ENCODE data around the gene GRAP2. TPM values are rescaled to one million over a fixed set of nuclear protein-coding genes. Genes with fewer than 3 reads are reported as not detected.

GRAP2 gene
- total RNA-seq, 2 experiments from 2014 or later, result 37.7 to 38.1 TPM

DNA sequence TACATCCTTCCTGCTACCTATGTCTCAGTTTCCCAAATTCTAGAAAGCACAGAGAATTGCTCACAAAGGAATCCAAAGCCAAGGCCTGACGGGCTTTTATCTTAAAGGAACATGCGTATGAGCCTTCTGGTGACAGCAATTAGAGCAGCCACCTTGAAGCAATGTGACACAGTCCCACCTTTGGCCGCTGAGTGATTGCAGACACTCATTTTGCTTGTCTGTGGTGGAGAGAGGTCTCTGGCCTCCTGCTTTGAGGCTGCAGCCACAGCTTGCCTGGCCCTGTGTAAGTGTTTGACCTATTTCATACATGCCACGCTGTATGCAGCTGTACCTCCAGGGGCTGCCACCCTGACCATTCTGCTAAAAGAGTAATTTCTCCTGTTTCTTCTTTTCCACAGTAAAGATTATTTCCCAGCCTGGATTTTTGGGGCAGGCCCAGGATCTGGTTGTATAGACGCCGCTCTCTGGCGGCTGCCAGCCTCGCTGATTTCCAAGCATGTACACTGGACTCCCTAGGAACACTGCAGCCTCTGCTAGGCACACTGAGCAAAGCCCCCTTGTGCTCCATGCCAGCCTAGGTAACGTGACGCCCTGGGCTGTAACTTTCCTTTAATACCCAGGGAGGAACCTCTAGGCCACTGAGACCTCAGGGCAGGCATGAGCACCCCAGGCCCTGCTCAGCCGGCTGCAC lies 58.2 kb downstream of the GRAP2 start:
- Mint-ChIP-seq H3K4me1 (ENCODE audit: low read depth) (peaks cover 71% of the 10 kb centered on the region), H3K9me3 (no peaks in the 10 kb centered on the region), H3K4me3 (no peak overlapping the region), H3K36me3 (peaks cover 53% of the 10 kb centered on the region), H3K27ac (no peak overlapping the region), H3K27me3 (no peaks in the 10 kb centered on the region)
- POLR2A ChIA-PET, result interaction anchor here (0.8 to 1.2 kb wide), 2 partner anchors 33 to 81 kb away, joined by 3 to 4 read pairs; no protein-coding TSS in a partner anchor
- CTCF ChIA-PET, result interaction anchor here (1.8 kb wide), 1 partner anchor 65 kb away, joined by 6 read pairs; no protein-coding TSS in a partner anchor
- DNase-seq, result peak; percentile 40
- intact Hi-C loops (cut with micrococcal nuclease), result no loop called here

DNA sequence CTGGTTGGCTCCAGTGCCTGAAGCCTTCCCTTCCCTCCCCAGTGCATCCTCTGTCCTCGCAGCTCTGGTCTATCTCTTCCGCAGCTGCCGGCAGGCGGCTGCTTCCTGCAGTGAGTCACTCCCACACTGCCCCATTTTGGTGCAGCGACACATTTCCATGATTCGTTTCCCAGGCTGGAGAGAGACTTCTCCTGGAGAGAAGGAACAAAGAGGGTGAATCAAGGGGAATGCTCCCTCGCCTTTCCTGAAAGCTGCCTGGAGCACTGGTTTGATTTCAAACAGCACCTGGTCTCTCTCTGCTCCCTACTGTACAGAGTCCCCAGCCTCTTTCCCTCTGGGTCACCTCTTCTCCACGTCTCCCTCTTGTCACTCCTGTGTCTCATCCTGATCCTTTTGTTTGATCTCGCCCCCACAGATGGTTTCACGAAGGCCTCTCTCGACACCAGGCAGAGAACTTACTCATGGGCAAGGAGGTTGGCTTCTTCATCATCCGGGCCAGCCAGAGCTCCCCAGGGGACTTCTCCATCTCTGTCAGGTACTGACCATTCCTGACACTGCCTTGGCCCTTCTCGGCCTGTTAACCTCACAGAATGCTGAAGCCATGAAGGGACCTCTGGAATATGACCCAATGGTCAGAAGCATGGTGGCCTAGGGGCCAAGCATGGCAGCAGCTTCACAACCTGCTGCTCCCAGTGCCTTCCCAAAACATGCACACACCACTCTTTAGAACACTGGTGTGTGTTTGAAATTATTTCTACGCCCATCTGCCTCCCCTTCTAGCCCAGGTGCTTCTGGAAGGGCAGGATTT lies 59.0 kb downstream of the GRAP2 start, which contains the start of gene TMA7B:
TMA7B (plus strand) TSS at position 758 of the 808 bp plus-strand sequence. CDS start 3,978 bp downstream, outside the sequence.
- Mint-ChIP-seq H3K4me3 (no peak within 1 kb of the TSS), H3K36me3 (peaks cover 58% of the 10 kb centered on the region), H3K27ac (peak within 1 kb of the TSS; percentile 80), H3K9me3 (no peaks in the 10 kb centered on the region), H3K27me3 (no peaks in the 10 kb centered on the region), H3K4me1 (ENCODE audit: low read depth) (peaks cover 66% of the 10 kb centered on the region)
- DNase-seq, result peak; percentile 58
- intact Hi-C loops (cut with micrococcal nuclease), result loop anchor here (5.0 kb wide), 1 partner anchor 297 kb away; no protein-coding TSS in a partner anchor
- ChIA-PET POLR2A (interaction anchor here (0.8 to 1.2 kb wide), 2 partner anchors 34 to 81 kb away, joined by 3 to 4 read pairs; no protein-coding TSS in a partner anchor), CTCF (interaction anchor here (1.8 kb wide), 1 partner anchor 64 kb away, joined by 6 read pairs; no protein-coding TSS in a partner anchor)

DNA sequence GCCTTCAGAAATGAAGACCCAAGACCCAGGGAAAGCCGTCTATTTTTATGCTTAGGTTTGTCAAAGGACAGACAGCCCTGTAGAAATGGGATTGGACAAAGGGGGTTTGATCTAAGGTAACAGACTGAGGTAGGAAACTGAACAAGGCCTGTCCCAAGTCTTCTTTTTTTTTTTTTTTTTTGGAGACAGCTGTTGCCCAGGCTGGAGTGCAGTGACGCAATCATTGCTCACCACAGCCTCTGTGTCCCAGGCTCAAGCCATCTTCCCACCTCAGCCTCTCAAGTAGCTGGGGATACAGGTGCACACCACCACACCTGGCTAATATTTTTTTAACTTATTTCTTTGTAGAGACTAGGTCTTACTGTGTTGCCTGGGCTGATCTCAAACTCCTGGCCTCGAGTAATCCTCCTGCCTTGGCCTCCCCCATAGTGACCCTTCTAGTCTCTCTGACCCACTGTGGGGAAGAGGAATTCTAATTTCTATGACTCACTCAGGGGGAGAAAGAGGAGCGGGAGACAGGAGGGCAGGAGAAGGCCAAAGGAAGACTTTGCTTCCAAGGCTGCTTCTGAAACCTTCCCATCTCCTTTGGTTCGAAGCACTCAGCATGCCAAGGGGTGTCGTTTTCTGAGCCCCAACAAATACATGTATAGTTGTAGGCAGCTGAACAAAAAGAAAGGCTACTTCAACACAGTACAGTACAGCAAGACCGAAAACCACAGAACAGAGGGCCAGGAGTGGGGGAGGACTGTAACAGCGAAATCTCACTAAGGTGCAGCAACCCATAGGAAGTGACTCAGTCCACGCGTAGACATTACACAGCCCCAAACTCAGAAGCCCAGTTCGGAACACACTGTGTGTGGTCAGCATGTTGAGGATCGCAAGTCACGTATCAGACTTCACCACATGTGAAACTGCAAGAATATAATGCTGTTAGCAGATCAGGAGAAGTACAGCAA lies 60.2 kb downstream of the GRAP2 start:
- no peaks in the 10 kb centered on the region for H3K27me3 Mint-ChIP-seq
- no peaks in the 10 kb centered on the region for H3K9me3 Mint-ChIP-seq
- H3K4me1 Mint-ChIP-seq (ENCODE audit: low read depth), result peaks cover 60% of the 10 kb centered on the region
- ChIA-PET CTCF (interaction anchor here (0.5 to 1.4 kb wide), 3 partner anchors 28 to 64 kb away, joined by 3 to 6 read pairs (median 3); no protein-coding TSS in a partner anchor), POLR2A (interaction anchor here (0.9 to 1.0 kb wide), 2 partner anchors 37 to 83 kb away, joined by 3 to 4 read pairs; no protein-coding TSS in a partner anchor)
- intact Hi-C loops (cut with micrococcal nuclease), result loop anchor here (1.0 to 5.0 kb wide), 5 partner anchors 10 to 296 kb away; no protein-coding TSS in a partner anchor
- peaks cover 62% of the 10 kb centered on the region for H3K36me3 Mint-ChIP-seq
- peak overlapping the region; percentile 80 for H3K27ac Mint-ChIP-seq
- H3K4me3 Mint-ChIP-seq, result peak overlapping the region; percentile 28
- peak; percentile 90 for DNase-seq

DNA sequence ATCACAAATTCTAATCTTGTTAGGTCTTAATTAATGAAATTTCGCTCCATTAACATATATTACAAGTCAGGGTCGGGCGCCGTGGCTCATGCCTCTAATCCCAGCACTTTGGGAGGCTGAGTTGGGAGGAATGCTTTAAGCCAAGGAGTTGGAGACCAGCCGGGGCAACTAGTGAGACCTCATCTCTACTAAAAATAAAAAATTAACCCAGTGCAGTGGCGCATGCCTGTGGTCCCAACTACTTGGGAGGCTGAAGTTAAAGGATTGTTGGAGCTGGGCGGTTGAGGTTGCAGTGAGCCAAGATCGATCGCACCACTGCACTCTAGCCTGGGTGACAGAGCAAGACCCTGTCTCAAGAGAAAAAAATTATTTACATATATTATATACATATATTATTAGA lies 61.2 kb downstream of the GRAP2 start:
- Mint-ChIP-seq H3K36me3 (peaks cover 62% of the 10 kb centered on the region), H3K4me1 (ENCODE audit: low read depth) (peaks cover 57% of the 10 kb centered on the region)

DNA sequence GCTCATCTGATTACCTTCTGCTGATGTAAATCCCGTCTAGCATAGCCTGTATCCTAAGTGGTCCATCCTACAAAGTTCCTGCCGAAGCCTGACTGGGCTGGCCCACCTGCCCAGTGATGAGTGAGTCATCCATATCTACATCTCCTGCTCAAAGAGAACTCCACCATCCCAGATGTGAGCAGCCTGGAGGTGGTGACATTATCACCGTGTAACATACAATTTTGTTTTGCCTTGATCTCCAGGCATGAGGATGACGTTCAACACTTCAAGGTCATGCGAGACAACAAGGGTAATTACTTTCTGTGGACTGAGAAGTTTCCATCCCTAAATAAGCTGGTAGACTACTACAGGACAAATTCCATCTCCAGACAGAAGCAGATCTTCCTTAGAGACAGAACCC lies 64.9 kb downstream of the GRAP2 start:
- Mint-ChIP-seq H3K4me3 (no peak overlapping the region), H3K9me3 (no peaks in the 10 kb centered on the region), H3K27ac (peak overlapping the region; percentile 65), H3K4me1 (ENCODE audit: low read depth) (peaks cover 22% of the 10 kb centered on the region), H3K36me3 (peaks cover 48% of the 10 kb centered on the region), H3K27me3 (no peaks in the 10 kb centered on the region)
- DNase-seq, result no peak
- intact Hi-C loops (cut with micrococcal nuclease), result no loop called here
- POLR2A ChIA-PET, result no interaction called here
- CTCF ChIA-PET, result interaction anchor here (1.3 kb wide), 1 partner anchor 431 kb away, joined by 3 read pairs; no protein-coding TSS in a partner anchor

More for the DNA sequence above, 61.2 kb downstream of the GRAP2 start:
- Mint-ChIP-seq H3K27me3 (no peaks in the 10 kb centered on the region), H3K27ac (peak overlapping the region; percentile 80), H3K4me3 (no peak overlapping the region), H3K9me3 (no peaks in the 10 kb centered on the region)
- ChIA-PET POLR2A (no interaction called here), CTCF (interaction anchor here (0.9 to 1.4 kb wide), 2 partner anchors 29 to 63 kb away, joined by 3 to 6 read pairs; no protein-coding TSS in a partner anchor)
- DNase-seq, result no peak
- intact Hi-C loops (cut with micrococcal nuclease), result loop anchor here (5.0 kb wide), 1 partner anchor 295 kb away; no protein-coding TSS in a partner anchor

DNA sequence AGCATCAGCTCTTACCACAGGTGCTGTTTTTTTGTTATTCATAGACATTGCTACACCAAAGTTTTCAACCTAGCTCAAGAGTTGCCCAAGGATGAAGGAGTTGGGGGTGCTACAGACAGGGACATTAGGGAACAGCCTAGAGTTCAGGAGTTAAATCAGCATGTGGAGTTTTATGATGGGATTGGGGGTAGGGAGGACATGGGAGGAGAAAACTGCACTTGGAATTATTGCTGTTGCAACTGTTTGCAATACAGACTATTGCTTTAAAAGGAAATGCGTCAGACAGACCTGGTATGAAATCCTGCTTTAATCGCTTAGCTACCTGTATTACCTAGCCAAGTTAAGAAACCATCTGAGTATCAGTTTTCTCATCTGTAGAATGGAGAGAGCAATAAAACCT lies 65.6 kb downstream of the GRAP2 start:
- H3K27ac Mint-ChIP-seq, result no peak overlapping the region
- H3K27me3 Mint-ChIP-seq, result no peaks in the 10 kb centered on the region
- H3K4me1 Mint-ChIP-seq (ENCODE audit: low read depth), result peaks cover 17% of the 10 kb centered on the region
- intact Hi-C loops (cut with micrococcal nuclease), result no loop called here
- CTCF ChIA-PET, result interaction anchor here (1.3 kb wide), 1 partner anchor 432 kb away, joined by 3 read pairs; no protein-coding TSS in a partner anchor
- H3K4me3 Mint-ChIP-seq, result no peak overlapping the region
- POLR2A ChIA-PET, result interaction anchor here (0.6 kb wide), 1 partner anchor 12 kb away, joined by 3 read pairs; no protein-coding TSS in a partner anchor
- no peaks in the 10 kb centered on the region for H3K9me3 Mint-ChIP-seq
- no peak for DNase-seq
- H3K36me3 Mint-ChIP-seq, result peaks cover 45% of the 10 kb centered on the region

DNA sequence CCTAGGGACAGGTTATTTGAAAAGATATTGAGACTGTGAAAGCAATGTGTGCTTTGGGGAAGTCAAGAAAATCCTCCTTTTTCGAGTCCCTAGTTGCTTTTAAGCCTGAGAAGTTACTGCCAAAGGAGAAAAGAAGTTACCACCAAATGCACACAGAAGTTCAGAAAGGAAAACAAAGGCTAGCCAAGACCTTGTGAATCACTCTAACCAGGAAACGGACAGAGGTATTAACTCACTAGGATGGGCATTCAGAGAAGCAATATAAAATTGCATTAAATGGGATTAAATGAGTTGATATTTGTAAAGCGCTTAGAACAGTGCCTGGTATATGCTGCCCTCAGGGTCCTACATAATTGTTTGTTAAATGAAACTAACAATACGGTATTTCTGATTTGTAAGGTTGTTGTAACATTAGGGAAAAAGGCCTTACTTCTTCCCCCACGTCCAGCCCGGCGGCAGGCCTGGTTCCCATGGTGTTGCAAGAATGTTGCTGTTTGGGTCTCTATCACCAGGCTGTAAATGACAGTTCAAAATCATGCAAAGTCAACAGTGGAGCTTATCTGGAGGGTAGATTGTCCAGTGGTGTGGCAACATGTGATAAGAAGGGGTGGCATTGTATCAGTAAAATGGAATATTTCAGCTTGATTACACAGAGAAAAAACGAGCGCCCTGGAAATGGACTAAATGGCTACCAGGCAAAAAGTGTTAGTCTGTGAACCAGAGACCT lies 66.4 kb downstream of the GRAP2 start:
- no peak for DNase-seq
- ChIA-PET CTCF (no interaction called here), POLR2A (no interaction called here)
- Mint-ChIP-seq H3K27me3 (no peaks in the 10 kb centered on the region), H3K36me3 (peaks cover 45% of the 10 kb centered on the region), H3K27ac (no peak overlapping the region), H3K4me3 (no peak overlapping the region), H3K4me1 (ENCODE audit: low read depth) (peaks cover 10% of the 10 kb centered on the region), H3K9me3 (no peaks in the 10 kb centered on the region)
- intact Hi-C loops (cut with micrococcal nuclease), result no loop called here

DNA sequence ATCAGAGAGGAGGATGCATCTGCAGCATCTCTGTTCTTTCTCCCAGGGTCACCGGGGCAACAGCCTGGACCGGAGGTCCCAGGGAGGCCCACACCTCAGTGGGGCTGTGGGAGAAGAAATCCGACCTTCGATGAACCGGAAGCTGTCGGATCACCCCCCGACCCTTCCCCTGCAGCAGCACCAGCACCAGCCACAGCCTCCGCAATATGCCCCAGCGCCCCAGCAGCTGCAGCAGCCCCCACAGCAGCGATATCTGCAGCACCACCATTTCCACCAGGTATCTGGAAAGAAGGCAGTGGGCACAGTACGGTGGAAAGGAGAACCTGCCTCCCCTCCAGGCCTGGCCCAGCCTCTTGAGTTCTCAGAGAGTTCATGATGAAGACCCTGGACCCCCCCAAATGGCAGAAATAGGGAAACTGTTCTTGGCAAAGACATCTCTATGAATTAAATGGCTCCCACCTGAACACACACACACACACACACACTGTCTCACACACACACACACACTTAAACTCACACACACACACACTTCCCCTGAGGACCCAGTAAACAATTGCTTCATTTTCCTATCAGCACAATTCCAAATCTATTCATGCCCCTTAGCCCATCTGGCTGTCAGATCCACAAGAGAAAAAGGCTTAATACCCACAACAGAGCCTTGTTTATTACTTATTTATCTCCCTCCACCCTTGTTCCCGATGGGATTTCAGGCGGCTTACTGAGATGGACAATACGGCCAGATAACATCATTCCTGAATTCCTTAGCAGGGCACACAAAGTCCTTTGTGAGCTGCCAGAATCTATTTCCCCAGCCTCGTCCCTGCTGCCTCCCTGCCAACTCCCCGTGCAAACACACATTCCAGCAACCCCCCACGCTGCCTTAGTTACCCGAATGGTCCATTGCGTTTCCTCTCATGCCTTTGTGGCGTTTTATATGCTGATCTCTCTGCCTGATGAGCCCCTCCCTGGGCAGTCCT lies 67.4 kb downstream of the GRAP2 start:
- peaks cover 43% of the 10 kb centered on the region for H3K36me3 Mint-ChIP-seq
- POLR2A ChIA-PET, result no interaction called here
- no peak overlapping the region for H3K27ac Mint-ChIP-seq

DNA sequence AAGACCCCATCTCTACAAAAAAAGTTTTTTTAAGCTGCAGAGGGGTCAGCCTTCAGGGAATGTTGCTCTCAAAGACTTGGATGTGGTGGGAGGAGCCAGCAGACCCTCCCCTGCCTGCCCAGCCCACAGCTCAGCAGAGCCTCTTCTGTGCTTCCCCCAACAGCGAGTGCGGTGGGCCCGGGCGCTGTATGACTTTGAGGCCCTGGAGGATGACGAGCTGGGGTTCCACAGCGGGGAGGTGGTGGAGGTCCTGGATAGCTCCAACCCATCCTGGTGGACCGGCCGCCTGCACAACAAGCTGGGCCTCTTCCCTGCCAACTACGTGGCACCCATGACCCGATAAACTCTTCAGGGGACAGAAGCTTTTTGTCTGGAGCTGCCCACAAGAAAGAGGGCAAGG lies 69.9 kb downstream of the GRAP2 start:
- H3K36me3 Mint-ChIP-seq, result peaks cover 36% of the 10 kb centered on the region
- ChIA-PET CTCF (interaction anchor here (1.3 kb wide), 1 partner anchor 437 kb away, joined by 4 read pairs; no protein-coding TSS in a partner anchor), POLR2A (no interaction called here)
- H3K27me3 Mint-ChIP-seq, result no peaks in the 10 kb centered on the region
- H3K4me3 Mint-ChIP-seq, result no peak overlapping the region
- intact Hi-C loops (cut with micrococcal nuclease), result no loop called here
- peaks cover 1% of the 10 kb centered on the region for H3K4me1 Mint-ChIP-seq (ENCODE audit: low read depth)
- H3K9me3 Mint-ChIP-seq, result no peaks in the 10 kb centered on the region
- H3K27ac Mint-ChIP-seq, result no peak overlapping the region
- DNase-seq, result no peak

More for the DNA sequence above, 67.4 kb downstream of the GRAP2 start:
- CTCF ChIA-PET, result interaction anchor here (0.8 kb wide), 1 partner anchor 57 kb away, joined by 3 read pairs; no protein-coding TSS in a partner anchor
- H3K4me3 Mint-ChIP-seq, result no peak overlapping the region
- H3K9me3 Mint-ChIP-seq, result no peaks in the 10 kb centered on the region
- no peak for DNase-seq
- peaks cover 7% of the 10 kb centered on the region for H3K4me1 Mint-ChIP-seq (ENCODE audit: low read depth)
- no peaks in the 10 kb centered on the region for H3K27me3 Mint-ChIP-seq
- intact Hi-C loops (cut with micrococcal nuclease), result no loop called here

DNA sequence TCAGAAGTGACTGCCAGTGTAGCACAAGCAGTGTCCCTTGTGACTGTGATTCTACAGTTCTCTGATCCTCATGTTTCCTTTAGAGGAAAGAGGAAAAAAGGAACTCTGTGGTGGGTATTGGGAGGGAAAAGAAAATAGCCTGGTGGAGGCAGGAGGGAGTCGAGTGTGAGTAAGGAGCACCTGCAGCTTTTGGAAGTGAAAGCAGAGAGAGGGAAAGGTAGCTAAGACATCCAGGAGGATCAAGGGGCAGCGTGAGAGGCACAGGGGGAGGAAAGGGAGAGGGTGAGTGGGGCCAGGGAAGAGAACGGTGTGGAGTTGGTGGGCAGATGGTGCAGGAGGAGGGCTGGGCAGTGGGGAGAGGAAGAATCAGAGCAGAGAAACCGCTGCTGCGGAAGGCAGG lies 71.8 kb downstream of the GRAP2 start:
- intact Hi-C loops (cut with micrococcal nuclease), result no loop called here
- peaks cover 28% of the 10 kb centered on the region for H3K36me3 Mint-ChIP-seq
- no peaks in the 10 kb centered on the region for H3K4me1 Mint-ChIP-seq (ENCODE audit: low read depth)
- no peak overlapping the region for H3K4me3 Mint-ChIP-seq
- H3K27ac Mint-ChIP-seq, result no peak overlapping the region
- no peak for DNase-seq
- no peaks in the 10 kb centered on the region for H3K9me3 Mint-ChIP-seq
- ChIA-PET POLR2A (no interaction called here), CTCF (interaction anchor here (0.9 kb wide), 1 partner anchor 52 kb away, joined by 3 read pairs; no protein-coding TSS in a partner anchor)
- no peaks in the 10 kb centered on the region for H3K27me3 Mint-ChIP-seq
